Caco-2 (cell line): ENCODE measurements around the gene VAT1. TPM values are rescaled to one million over a fixed set of nuclear protein-coding genes. Genes with fewer than 3 reads are reported as not detected.

Experiments used
- BruUV-seq: library from RNA; stranded (reverse); fragments of 400-500 nt; replicated peaks from 2 replicates; lab custom pipeline; 2021; lab: Mats Ljungman, UMichigan
- CTCF ChIA-PET: fragments of 300-600 bp; sonication (Branson Sonifier 250); formaldehyde crosslinking; loops from one replicate; lab custom pipeline; 2022; ENCODE audit warnings: antibody characterized with exemption; lab: Charles Lee
- POLR2A ChIA-PET: fragments of 300-600 bp; sonication (Branson Sonifier 250); formaldehyde crosslinking; loops from one replicate; lab custom pipeline; 2022; ENCODE audit warnings: antibody characterized with exemption; lab: Charles Lee
- DNase-seq, 2 experiments: peaks; one replicate each; pipeline versions ENCODE4 v3.0.0 to v3.0.0-alpha.2; 2020 to 2022
- H3K27me3 ChIP-seq: replicated peaks from 2 replicates; pipeline ENCODE4 v1.6.0; 2011; ENCODE audit warnings: low read length; ENCODE audit not compliant: control insufficient read depth, insufficient read depth
- H3K36me3 ChIP-seq: 2 replicates; pipeline ENCODE4 v1.5.1; 2011; ENCODE audit warnings: low read length; ENCODE audit not compliant: control insufficient read depth, insufficient read depth
- H3K4me1 ChIP-seq: fragments of 250-450 bp; sonication (Bioruptor Pico); 2 replicates; pipeline ENCODE4 v1.5.1; 2020; ENCODE audit warnings: mild to moderate bottlenecking
- H3K4me3 ChIP-seq: 2 replicates; pipeline ENCODE4 v1.5.1; 2011; ENCODE audit warnings: low read depth, mild to moderate bottlenecking, control low read depth, low read length
- H3K9me3 ChIP-seq: fragments of 250-450 bp; sonication (Bioruptor Pico); 2 replicates; pipeline ENCODE4 v1.5.1; 2020; ENCODE audit warnings: mild to moderate bottlenecking, moderate library complexity
- H3K27ac Mint-ChIP-seq: one replicate; pipeline ENCODE4 v1.8.0; 2022; ENCODE audit warnings: mixed read lengths; ENCODE audit not compliant: unreplicated experiment
- H3K27me3 Mint-ChIP-seq: one replicate; pipeline ENCODE4 v1.8.0; 2022; ENCODE audit warnings: mixed read lengths; ENCODE audit not compliant: insufficient read depth, unreplicated experiment
- H3K36me3 Mint-ChIP-seq: one replicate; pipeline ENCODE4 v1.8.0; 2022; ENCODE audit warnings: mild to moderate bottlenecking, mixed read lengths; ENCODE audit not compliant: insufficient read depth, unreplicated experiment
- H3K4me1 Mint-ChIP-seq: one replicate; pipeline ENCODE4 v1.8.0; 2022; ENCODE audit warnings: low read depth, mixed read lengths; ENCODE audit not compliant: unreplicated experiment
- H3K4me3 Mint-ChIP-seq: one replicate; pipeline ENCODE4 v1.8.0; 2022; ENCODE audit warnings: mild to moderate bottlenecking, moderate library complexity, mixed read lengths; ENCODE audit not compliant: unreplicated experiment
- H3K9me3 Mint-ChIP-seq: one replicate; pipeline ENCODE4 v1.8.0; 2022; ENCODE audit warnings: mixed read lengths; ENCODE audit not compliant: unreplicated experiment
- intact Hi-C: fragments of 100-400 bp; cut with micrococcal nuclease; formaldehyde crosslinking; loops from one replicate; pipeline ENCODE4 v1.10.0; 2022; ENCODE audit not compliant: unreplicated experiment
- total RNA-seq: library from RNA; stranded (reverse); gene quantifications from 2 replicates; pipeline ENCODE4 v1.2.3, GENCODE V29; 2022
- TF ChIP-seq, protein P1 (sequence below), 2 experiments: fragments of 200-600 bp in 1 of 2; IDR thresholded peaks; 1 replicate in 1 of 2; 2 replicates in 1 of 2; pipeline versions ENCODE4 v1.5.1 to v1.8.0; 2011 to 2022; ENCODE audit warnings: antibody characterized with exemption in 1 of 2, control low read depth in 1 of 2, inconsistent platforms in 1 of 2, low read depth in 1 of 2, low read length in 1 of 2, mild to moderate bottlenecking in 1 of 2, moderate library complexity in 1 of 2; ENCODE audit not compliant: insufficient read depth in 1 of 2, severe bottlenecking in 1 of 2, unreplicated experiment in 1 of 2

VAT1 gene
- total RNA-seq, 1 experiment from 2014 or later = 236 TPM

DNA sequence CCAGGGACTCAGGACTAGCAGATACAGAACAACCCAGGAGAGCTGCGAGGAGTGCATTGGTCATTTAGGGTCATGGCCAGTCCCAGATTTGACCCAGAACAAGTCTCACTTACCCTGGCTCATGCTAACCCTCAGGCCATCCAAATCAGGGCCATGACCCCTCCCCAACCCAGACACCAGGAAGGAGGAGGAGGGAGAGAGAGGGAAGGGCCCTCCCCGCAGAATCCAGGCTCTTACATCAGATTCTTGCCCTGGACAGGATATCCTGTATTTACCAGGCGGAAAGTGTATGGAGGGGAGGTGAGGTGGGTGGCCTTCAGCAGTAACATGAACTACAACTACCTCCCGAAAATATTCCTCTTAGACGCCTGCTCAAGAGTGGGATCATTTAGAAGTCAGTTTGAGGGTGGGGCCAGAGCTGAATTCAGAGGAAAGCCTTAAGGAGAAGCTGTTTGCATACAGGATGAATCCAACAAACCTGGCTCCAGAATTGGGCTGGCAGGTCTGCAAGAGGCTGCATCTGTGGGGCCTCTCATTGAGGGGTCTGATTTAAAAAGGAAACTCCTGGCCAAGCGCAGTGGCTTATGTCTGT is 2.1 kb downstream of the VAT1 start:
- no peaks in the 10 kb centered on the region for H3K27me3 ChIP-seq
- H3K4me3 Mint-ChIP-seq = peak overlapping the region; percentile 98
- BruUV-seq = no TSS peak
- H3K36me3 Mint-ChIP-seq = peaks cover 25% of the 10 kb centered on the region
- intact Hi-C loops = loop anchor here (5.0 kb wide), 1 partner anchor 297 kb away; no protein-coding TSS in a partner anchor
- TF ChIP-seq, protein P1, sequence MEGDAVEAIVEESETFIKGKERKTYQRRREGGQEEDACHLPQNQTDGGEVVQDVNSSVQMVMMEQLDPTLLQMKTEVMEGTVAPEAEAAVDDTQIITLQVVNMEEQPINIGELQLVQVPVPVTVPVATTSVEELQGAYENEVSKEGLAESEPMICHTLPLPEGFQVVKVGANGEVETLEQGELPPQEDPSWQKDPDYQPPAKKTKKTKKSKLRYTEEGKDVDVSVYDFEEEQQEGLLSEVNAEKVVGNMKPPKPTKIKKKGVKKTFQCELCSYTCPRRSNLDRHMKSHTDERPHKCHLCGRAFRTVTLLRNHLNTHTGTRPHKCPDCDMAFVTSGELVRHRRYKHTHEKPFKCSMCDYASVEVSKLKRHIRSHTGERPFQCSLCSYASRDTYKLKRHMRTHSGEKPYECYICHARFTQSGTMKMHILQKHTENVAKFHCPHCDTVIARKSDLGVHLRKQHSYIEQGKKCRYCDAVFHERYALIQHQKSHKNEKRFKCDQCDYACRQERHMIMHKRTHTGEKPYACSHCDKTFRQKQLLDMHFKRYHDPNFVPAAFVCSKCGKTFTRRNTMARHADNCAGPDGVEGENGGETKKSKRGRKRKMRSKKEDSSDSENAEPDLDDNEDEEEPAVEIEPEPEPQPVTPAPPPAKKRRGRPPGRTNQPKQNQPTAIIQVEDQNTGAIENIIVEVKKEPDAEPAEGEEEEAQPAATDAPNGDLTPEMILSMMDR (IDR thresholded peaks at IDR 0.05; ENCODE audit: insufficient read depth in 1 of 2, low read depth in 1 of 2, low read length in 1 of 2, severe bottlenecking in 1 of 2, unreplicated experiment in 1 of 2) = no peak
- peaks cover 8% of the 10 kb centered on the region for H3K4me1 Mint-ChIP-seq
- H3K4me1 ChIP-seq = peaks cover 9% of the 10 kb centered on the region; the same call in 1 of the 2 replicates
- H3K4me3 ChIP-seq = no peak overlapping the region
- H3K27me3 Mint-ChIP-seq = no peaks in the 10 kb centered on the region
- CTCF ChIA-PET = no interaction called here
- peak overlapping the region; percentile 93 for H3K27ac Mint-ChIP-seq
- no peaks in the 10 kb centered on the region for H3K9me3 ChIP-seq
- DNase-seq = no peak
- POLR2A ChIA-PET = interaction anchor here (2.5 kb wide), 1 partner anchor 22 kb away, joined by 24 read pairs; the partner anchor contains the start of gene RPL27
- H3K36me3 ChIP-seq = no peaks in the 10 kb centered on the region; the same call in none of the 2 replicates
- H3K9me3 Mint-ChIP-seq = no peaks in the 10 kb centered on the region

GRCh38 chr17:43019418-43019817 is 2.8 kb downstream of the VAT1 start:
- Mint-ChIP-seq H3K4me1 (peaks cover 8% of the 10 kb centered on the region), H3K4me3 (peak overlapping the region; percentile 98), H3K36me3 (peaks cover 29% of the 10 kb centered on the region), H3K27ac (peak overlapping the region; percentile 93), H3K9me3 (no peaks in the 10 kb centered on the region), H3K27me3 (no peaks in the 10 kb centered on the region)
- POLR2A ChIA-PET = interaction anchor here (1.0 kb wide), 1 partner anchor 21 kb away, joined by 6 read pairs; the partner anchor contains the start of gene RPL27
- DNase-seq = no peak
- CTCF ChIA-PET = no interaction called here
- peaks cover 9% of the 10 kb centered on the region; the same call in 1 of the 2 replicates for H3K4me1 ChIP-seq
- H3K27me3 ChIP-seq = no peaks in the 10 kb centered on the region
- H3K9me3 ChIP-seq = no peaks in the 10 kb centered on the region
- intact Hi-C loops = no loop called here
- H3K36me3 ChIP-seq = no peaks in the 10 kb centered on the region; the same call in none of the 2 replicates
- H3K4me3 ChIP-seq = no peak overlapping the region
- BruUV-seq = no TSS peak
- TF ChIP-seq, protein P1 (IDR thresholded peaks at IDR 0.05; ENCODE audit: insufficient read depth in 1 of 2, low read depth in 1 of 2, low read length in 1 of 2, severe bottlenecking in 1 of 2, unreplicated experiment in 1 of 2) = no peak

DNA sequence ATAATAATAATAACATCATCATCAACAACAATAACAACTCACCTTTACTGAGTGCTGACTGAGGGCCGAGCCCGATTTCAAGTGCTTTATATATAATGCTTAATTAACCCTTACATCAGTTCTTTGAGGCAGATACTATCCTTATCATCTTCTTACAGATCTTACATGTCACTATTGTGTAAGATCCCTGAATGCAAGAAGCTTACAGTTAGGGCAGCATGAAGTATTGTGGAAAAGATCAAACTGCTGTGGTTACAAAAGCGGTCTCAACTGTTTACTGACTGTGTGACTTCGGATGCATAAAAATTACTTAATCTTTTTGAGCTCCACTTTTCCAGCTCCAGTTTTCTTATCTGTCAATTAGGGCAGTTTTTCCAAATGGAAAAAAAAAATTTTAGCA is 3.3 kb downstream of the VAT1 start:
- Mint-ChIP-seq H3K4me3 (peak overlapping the region; percentile 98), H3K36me3 (peaks cover 29% of the 10 kb centered on the region), H3K27me3 (no peaks in the 10 kb centered on the region), H3K9me3 (no peaks in the 10 kb centered on the region), H3K4me1 (peaks cover 8% of the 10 kb centered on the region), H3K27ac (no peak overlapping the region)
- CTCF ChIA-PET = no interaction called here
- H3K4me3 ChIP-seq = no peak overlapping the region
- DNase-seq = no peak
- no peaks in the 10 kb centered on the region for H3K9me3 ChIP-seq
- POLR2A ChIA-PET = interaction anchor here (1.0 kb wide), 1 partner anchor 21 kb away, joined by 6 read pairs; the partner anchor contains the start of gene RPL27
- BruUV-seq = no TSS peak
- intact Hi-C loops = no loop called here
- H3K36me3 ChIP-seq = no peaks in the 10 kb centered on the region; the same call in none of the 2 replicates
- H3K4me1 ChIP-seq = peaks cover 9% of the 10 kb centered on the region; the same call in 1 of the 2 replicates
- H3K27me3 ChIP-seq = no peaks in the 10 kb centered on the region
- TF ChIP-seq, protein P1 (IDR thresholded peaks at IDR 0.05; ENCODE audit: insufficient read depth in 1 of 2, low read depth in 1 of 2, low read length in 1 of 2, severe bottlenecking in 1 of 2, unreplicated experiment in 1 of 2) = no peak
